Measurements from ENCODE around the gene POU5F2.

DNA sequence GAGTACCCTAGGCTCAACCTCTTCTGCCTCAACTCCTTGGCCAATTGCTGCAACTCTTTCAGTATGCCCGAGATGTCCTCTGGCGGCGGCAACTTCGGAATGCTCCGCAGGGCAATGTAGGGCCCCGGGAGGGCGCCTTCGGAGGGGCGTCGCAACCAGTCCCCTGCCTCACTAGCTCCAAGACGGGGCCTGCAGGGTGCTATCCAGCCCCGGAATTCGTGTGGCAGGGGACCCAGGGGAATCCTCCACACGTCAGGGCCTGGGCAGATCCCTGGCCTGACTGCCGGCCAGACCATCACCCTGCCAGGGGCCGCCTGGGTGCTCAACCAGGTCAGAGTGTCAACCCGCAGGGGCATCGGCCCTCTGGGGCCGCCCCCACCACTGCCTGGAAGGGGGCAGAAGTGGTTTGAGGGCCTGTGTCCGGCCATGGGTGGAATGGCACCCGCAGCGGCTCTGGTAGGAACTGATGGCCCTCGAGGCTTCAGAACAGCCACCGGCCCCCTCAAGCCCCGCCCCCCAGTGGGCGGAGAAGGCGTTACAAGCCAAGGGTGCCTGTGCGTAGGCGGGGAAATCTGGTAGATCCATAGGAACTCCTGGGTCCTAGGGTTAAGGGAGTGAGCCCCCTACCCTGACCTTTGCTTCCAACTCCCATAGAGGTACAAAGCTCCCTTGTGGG lies at the start of gene POU5F2:
- TF ChIP-seq BRCA1 (IDR thresholded peaks at IDR 0.05) (no peak), BRCA1 (CRISPR knock-in tag; IDR thresholded peaks at IDR 0.05) (no peak), MXI1 (IDR thresholded peaks at IDR 0.05; ENCODE audit: low read depth, low read length) (no peak), PKNOX1 (IDR thresholded peaks at IDR 0.05) (no peak), SPI1 (IDR thresholded peaks at IDR 0.05; ENCODE audit: borderline replicate concordance, low read depth, low read length) (no peak), YY1 (IDR thresholded peaks at IDR 0.05; ENCODE audit: borderline replicate concordance in 1 of 3, control insufficient read depth in 1 of 3, extremely low read depth in 1 of 3, insufficient read depth in 3 of 3, insufficient read length in 1 of 3, insufficient replicate concordance in 2 of 3, low read depth in 1 of 3, low read length in 2 of 3) (no peak), EGR1 (conservative IDR thresholded peaks at IDR 0.05) (peak; percentile 56), EWSR1 (IDR thresholded peaks at IDR 0.05; ENCODE audit: borderline replicate concordance, low read depth, partially characterized antibody) (no peak), MAZ (CRISPR knock-in tag; conservative IDR thresholded peaks at IDR 0.05 in 1 of 2, IDR thresholded peaks at IDR 0.05 in 1 of 2) (no peak)
- TF ChIP-seq, protein P1, sequence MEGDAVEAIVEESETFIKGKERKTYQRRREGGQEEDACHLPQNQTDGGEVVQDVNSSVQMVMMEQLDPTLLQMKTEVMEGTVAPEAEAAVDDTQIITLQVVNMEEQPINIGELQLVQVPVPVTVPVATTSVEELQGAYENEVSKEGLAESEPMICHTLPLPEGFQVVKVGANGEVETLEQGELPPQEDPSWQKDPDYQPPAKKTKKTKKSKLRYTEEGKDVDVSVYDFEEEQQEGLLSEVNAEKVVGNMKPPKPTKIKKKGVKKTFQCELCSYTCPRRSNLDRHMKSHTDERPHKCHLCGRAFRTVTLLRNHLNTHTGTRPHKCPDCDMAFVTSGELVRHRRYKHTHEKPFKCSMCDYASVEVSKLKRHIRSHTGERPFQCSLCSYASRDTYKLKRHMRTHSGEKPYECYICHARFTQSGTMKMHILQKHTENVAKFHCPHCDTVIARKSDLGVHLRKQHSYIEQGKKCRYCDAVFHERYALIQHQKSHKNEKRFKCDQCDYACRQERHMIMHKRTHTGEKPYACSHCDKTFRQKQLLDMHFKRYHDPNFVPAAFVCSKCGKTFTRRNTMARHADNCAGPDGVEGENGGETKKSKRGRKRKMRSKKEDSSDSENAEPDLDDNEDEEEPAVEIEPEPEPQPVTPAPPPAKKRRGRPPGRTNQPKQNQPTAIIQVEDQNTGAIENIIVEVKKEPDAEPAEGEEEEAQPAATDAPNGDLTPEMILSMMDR (IDR thresholded peaks at IDR 0.05 in 2 of 3, conservative IDR thresholded peaks at IDR 0.05 in 1 of 3; ENCODE audit: insufficient read depth in 2 of 3, low read depth in 1 of 3, low read length in 3 of 3), result no peak
- TF ChIP-seq, protein P2, sequence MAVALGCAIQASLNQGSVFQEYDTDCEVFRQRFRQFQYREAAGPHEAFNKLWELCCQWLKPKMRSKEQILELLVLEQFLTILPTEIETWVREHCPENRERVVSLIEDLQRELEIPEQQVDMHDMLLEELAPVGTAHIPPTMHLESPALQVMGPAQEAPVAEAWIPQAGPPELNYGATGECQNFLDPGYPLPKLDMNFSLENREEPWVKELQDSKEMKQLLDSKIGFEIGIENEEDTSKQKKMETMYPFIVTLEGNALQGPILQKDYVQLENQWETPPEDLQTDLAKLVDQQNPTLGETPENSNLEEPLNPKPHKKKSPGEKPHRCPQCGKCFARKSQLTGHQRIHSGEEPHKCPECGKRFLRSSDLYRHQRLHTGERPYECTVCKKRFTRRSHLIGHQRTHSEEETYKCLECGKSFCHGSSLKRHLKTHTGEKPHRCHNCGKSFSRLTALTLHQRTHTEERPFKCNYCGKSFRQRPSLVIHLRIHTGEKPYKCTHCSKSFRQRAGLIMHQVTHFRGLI (CRISPR knock-in tag; IDR thresholded peaks at IDR 0.05), result no peak

Measured in K562 (cell line).